Endodermal cell (in vitro differentiated cells): ENCODE results near the gene PPP2R5E. TPM values are rescaled to one million over a fixed set of nuclear protein-coding genes. Genes with fewer than 3 reads are reported as not detected.

Experiments
- DNase-seq: peaks from one replicate; pipeline ENCODE4 v3.0.0-alpha.2; 2017
- H3K27ac ChIP-seq: 2 replicates; pipeline ENCODE4 v1.5.1; 2013; ENCODE audit warnings: mild to moderate bottlenecking, low read depth, low read length, moderate library complexity
- H3K27me3 ChIP-seq: 2 replicates; pipeline ENCODE4 v1.6.1; 2013; ENCODE audit warnings: mild to moderate bottlenecking, low read length, moderate library complexity; ENCODE audit not compliant: insufficient read depth, control insufficient read depth, poor library complexity, severe bottlenecking
- H3K36me3 ChIP-seq: 2 replicates; pipeline ENCODE4 v1.7.0; 2013; ENCODE audit warnings: mild to moderate bottlenecking, low read length, moderate library complexity; ENCODE audit not compliant: control insufficient read depth, insufficient read depth
- H3K4me1 ChIP-seq: one replicate; pipeline ENCODE4 v1.7.0; 2013; ENCODE audit warnings: low read length; ENCODE audit not compliant: control insufficient read depth, insufficient read depth
- H3K4me3 ChIP-seq: 2 replicates; pipeline ENCODE4 v1.5.1; 2013; ENCODE audit warnings: mild to moderate bottlenecking, low read length, moderate library complexity
- H3K9ac ChIP-seq: 2 replicates; pipeline ENCODE4 v1.6.1; 2013; ENCODE audit warnings: mild to moderate bottlenecking, low read length, moderate library complexity; ENCODE audit not compliant: poor library complexity, severe bottlenecking; ENCODE audit errors: extremely low read depth
- H3K9me3 ChIP-seq: 2 replicates; pipeline ENCODE4 v1.6.1; 2013; ENCODE audit warnings: mild to moderate bottlenecking, low read length, moderate library complexity; ENCODE audit not compliant: control insufficient read depth
- H3K27ac Mint-ChIP-seq: 2 replicates; pipeline ENCODE4 v1.8.0; 2020; ENCODE audit warnings: mixed read lengths
- H3K27me3 Mint-ChIP-seq: 2 replicates; pipeline ENCODE4 v1.8.0; 2021; ENCODE audit warnings: mild to moderate bottlenecking, mixed read lengths; ENCODE audit not compliant: insufficient read depth
- H3K36me3 Mint-ChIP-seq: 2 replicates; pipeline ENCODE4 v1.8.0; 2020; ENCODE audit warnings: low read depth, mixed read lengths
- H3K4me1 Mint-ChIP-seq: 2 replicates; pipeline ENCODE4 v1.8.0; 2020; ENCODE audit warnings: mixed read lengths
- H3K4me3 Mint-ChIP-seq: 2 replicates; pipeline ENCODE4 v1.8.0; 2020; ENCODE audit warnings: mild to moderate bottlenecking, moderate library complexity, mixed read lengths
- H3K9me3 Mint-ChIP-seq: 2 replicates; pipeline ENCODE4 v1.8.0; 2020; ENCODE audit warnings: mild to moderate bottlenecking, mixed read lengths
- CTCF ChIP-seq: fragments of 200-600 bp; sonication (generic); conservative IDR thresholded peaks from 2 replicates; pipeline ENCODE4 v1.5.0; 2021; ENCODE audit warnings: antibody characterized with exemption, mild to moderate bottlenecking
- WGBS, 2 experiments: methylation state at CpG; one replicate each; pipeline versions ENCODE4 v1.1.5 to v1.1.7; 2013; ENCODE audit warnings: missing lambda C conversion rate in 2 of 2, mixed read lengths in 1 of 2; ENCODE audit not compliant: insufficient coverage in 1 of 2, insufficient read length in 1 of 2; 5-methylcytosine and 5-hydroxymethylcytosine counted together
- total RNA-seq, 2 donors: library from RNA; stranded (reverse); fragmentation: NEBNext Ultra II Directional in 1 of 2; extraction: Animal tissue kit (Norgen Biotek cat#: 25700) in 1 of 2; gene quantifications; 2 replicates in 1 of 2; 3 replicates in 1 of 2; pipeline ENCODE4 v1.2.1, GENCODE V29; 2021

The PPP2R5E gene
- total RNA-seq, 2 donors from 2014 or later, result 61.1 to 63.8 TPM

GRCh38 chr14:63443988-63444387 is 99.2 kb downstream of the PPP2R5E start:
- H3K4me1 Mint-ChIP-seq, result peaks cover 6% of the 10 kb centered on the region
- peaks cover 25% of the 10 kb centered on the region for H3K36me3 Mint-ChIP-seq
- no peak for DNase-seq
- Histone ChIP-seq H3K9me3 (no peaks in the 10 kb centered on the region), H3K27me3 (no peaks in the 10 kb centered on the region), H3K4me1 (no peaks in the 10 kb centered on the region), H3K9ac (no peak overlapping the region), H3K27ac (no peak overlapping the region), H3K4me3 (no peak overlapping the region), H3K36me3 (peaks cover 16% of the 10 kb centered on the region)
- no peaks in the 10 kb centered on the region for H3K27me3 Mint-ChIP-seq
- no peak overlapping the region for H3K4me3 Mint-ChIP-seq
- 95 to 100% methylated on average over 2 to 3 of the region's 3 CpGs for WGBS, 2 experiments
- H3K9me3 Mint-ChIP-seq, result no peaks in the 10 kb centered on the region
- TF ChIP-seq CTCF, result no peak
- H3K27ac Mint-ChIP-seq, result no peak overlapping the region

GRCh38 chr14:63443361-63443760 is 99.8 kb downstream of the PPP2R5E start:
- no peaks in the 10 kb centered on the region for H3K9me3 ChIP-seq
- no peaks in the 10 kb centered on the region for H3K27me3 Mint-ChIP-seq
- peaks cover 16% of the 10 kb centered on the region for H3K36me3 ChIP-seq
- TF ChIP-seq CTCF, result no peak
- no peaks in the 10 kb centered on the region for H3K9me3 Mint-ChIP-seq
- peaks cover 10% of the 10 kb centered on the region for H3K4me1 Mint-ChIP-seq
- 94 to 100% methylated on average over 3 of the region's 3 CpGs for WGBS, 2 experiments
- peaks cover 23% of the 10 kb centered on the region for H3K36me3 Mint-ChIP-seq
- no peak overlapping the region for H3K27ac ChIP-seq
- H3K27me3 ChIP-seq, result no peaks in the 10 kb centered on the region
- no peak overlapping the region for H3K4me3 ChIP-seq
- H3K9ac ChIP-seq, result no peak overlapping the region
- H3K4me3 Mint-ChIP-seq, result no peak overlapping the region
- DNase-seq, result no peak
- no peaks in the 10 kb centered on the region for H3K4me1 ChIP-seq
- peak overlapping the region; percentile 3 for H3K27ac Mint-ChIP-seq

GRCh38 chr14:63438065-63438757 is 105.0 kb downstream of the PPP2R5E start:
- no peak overlapping the region for H3K4me3 Mint-ChIP-seq
- DNase-seq, result no peak
- no peaks in the 10 kb centered on the region for H3K9me3 Mint-ChIP-seq
- Histone ChIP-seq H3K36me3 (no peaks in the 10 kb centered on the region), H3K9ac (no peak overlapping the region), H3K9me3 (no peaks in the 10 kb centered on the region), H3K4me1 (no peaks in the 10 kb centered on the region), H3K27ac (no peak overlapping the region), H3K27me3 (no peaks in the 10 kb centered on the region), H3K4me3 (no peak overlapping the region)
- H3K27me3 Mint-ChIP-seq, result no peaks in the 10 kb centered on the region
- TF ChIP-seq CTCF, result peak; percentile 37
- H3K4me1 Mint-ChIP-seq, result peaks cover 39% of the 10 kb centered on the region
- H3K27ac Mint-ChIP-seq, result peak overlapping the region; percentile 24
- WGBS, 2 experiments, result 57% methylated on average over 1 of the region's 1 CpG; no CpG with 5 or more reads in 1 of the 2 experiments
- H3K36me3 Mint-ChIP-seq, result peaks cover 9% of the 10 kb centered on the region
